Tibial nerve (tissue), 4 donors: ENCODE data around the gene LSG1. TPM values are rescaled to one million over a fixed set of nuclear protein-coding genes. Genes with fewer than 3 reads are reported as not detected.

Experiments used
- DNase-seq, 2 donors: peaks; one replicate each; pipeline ENCODE4 v3.0.0-alpha.2; 2019; ENCODE audit warnings: low spot score in 2 of 2
- H3K27ac ChIP-seq, 4 donors: fragments of 200-600 bp; sonication (generic) in 3 of 4; one replicate each; pipeline ENCODE4 v1.5.1; 2017 to 2019; ENCODE audit warnings: mild to moderate bottlenecking in 1 of 4
- H3K27me3 ChIP-seq, 2 donors: fragments of 200-600 bp; sonication (generic) in 1 of 2; one replicate each; pipeline versions ENCODE4 v1.5.1 to v1.6.0; 2017 to 2019
- H3K36me3 ChIP-seq, 3 donors: fragments of 200-600 bp; sonication (generic); one replicate each; pipeline ENCODE4 v1.5.1; 2018 to 2019
- H3K4me1 ChIP-seq, 4 donors: fragments of 200-600 bp; sonication (generic) in 3 of 4; one replicate each; pipeline ENCODE4 v1.5.1; 2017 to 2019
- H3K4me3 ChIP-seq, 4 donors: fragments of 200-600 bp; sonication (generic) in 3 of 4; one replicate each; pipeline ENCODE4 v1.5.1; 2017 to 2019; ENCODE audit warnings: mild to moderate bottlenecking in 1 of 4, moderate library complexity in 1 of 4
- H3K9me3 ChIP-seq, 4 donors: fragments of 200-600 bp; sonication (generic) in 3 of 4; one replicate each; pipeline ENCODE4 v1.5.1; 2017 to 2019
- EP300 ChIP-seq, 2 donors: sonication (generic); formaldehyde crosslinking; IDR thresholded peaks; one replicate each; pipeline ENCODE4 v1.6.1; 2017; ENCODE audit warnings: antibody characterized with exemption in 2 of 2, mild to moderate bottlenecking in 1 of 2
- POLR2A ChIP-seq, 2 donors: fragments of 450-650 bp; IDR thresholded peaks; one replicate each; pipeline ENCODE4 v1.6.1; 2017; ENCODE audit warnings: antibody characterized with exemption in 2 of 2, mild to moderate bottlenecking in 2 of 2, moderate library complexity in 2 of 2
- WGBS, 2 donors: methylation state at CpG; one replicate each; pipeline ENCODE4 v1.1.5; 2018; 5-methylcytosine and 5-hydroxymethylcytosine counted together
- total RNA-seq, 4 donors: library from RNA; depleted of rRNA; stranded (reverse); fragments of >200 nt; gene quantifications; one replicate each; pipeline ENCODE4 v1.1.0, GENCODE V29; 2016
- TF ChIP-seq, protein P1 (sequence below), 5 experiments: fragments of 200-600 bp in 3 of 5; fragments of 450-650 bp in 2 of 5; sonication (generic) in 3 of 5; IDR thresholded peaks; one replicate each; pipeline ENCODE4 v1.5.1; 2016 to 2019; ENCODE audit warnings: antibody characterized with exemption in 5 of 5, mild to moderate bottlenecking in 3 of 5, moderate library complexity in 2 of 5

Gene LSG1
- total RNA-seq, 4 donors from 2014 or later: 24.9 to 64.5 (median 39.3) TPM

DNA sequence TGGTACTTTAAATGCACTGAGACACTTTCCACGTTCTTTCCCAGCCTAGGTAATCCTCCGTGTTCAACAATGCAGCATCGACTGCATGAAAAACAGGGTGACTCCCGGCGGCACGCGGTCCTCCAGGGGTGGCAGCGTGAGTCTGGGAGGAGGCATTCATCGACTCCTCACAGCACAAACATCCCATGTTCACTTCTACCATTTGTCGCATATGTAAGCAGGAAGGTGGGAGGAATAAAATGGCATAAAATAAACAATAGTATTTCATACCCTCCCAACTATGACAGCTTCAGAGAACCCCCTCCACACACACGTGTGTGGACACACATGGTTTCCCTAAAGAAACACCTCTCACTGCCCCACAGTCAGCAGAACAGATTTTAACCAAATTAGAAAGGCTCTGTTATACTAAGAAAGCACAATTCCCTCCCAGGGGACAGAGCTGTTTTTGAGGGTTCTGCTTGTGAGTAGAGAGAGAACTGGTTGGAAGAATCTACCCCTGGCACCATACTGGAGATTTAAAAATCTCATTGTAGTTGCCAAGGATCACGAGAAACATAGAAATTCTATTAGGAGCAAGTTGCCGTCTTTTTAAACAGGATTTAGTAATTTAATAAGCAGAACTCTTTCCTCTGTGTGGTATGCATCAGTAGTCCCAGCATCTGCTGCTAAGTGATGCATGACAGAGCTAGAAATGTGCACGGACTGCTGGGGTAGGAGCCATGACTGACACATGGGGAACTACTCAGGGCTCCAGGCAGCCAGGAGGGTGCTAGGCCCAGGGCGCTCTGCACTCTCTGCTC is 19.7 kb upstream of the LSG1 start:
- Histone ChIP-seq H3K9me3 (no peaks in the 10 kb centered on the region), H3K36me3 (no peaks in the 10 kb centered on the region), H3K27ac (no peak overlapping the region), H3K27me3 (peaks cover 0 to 14% of the 10 kb centered on the region in 2 donors), H3K4me3 (no peak overlapping the region), H3K4me1 (peaks cover 0 to 46% (median 23%) of the 10 kb centered on the region in 4 donors)
- 57 to 67% methylated on average over 15 of the region's 15 CpGs for WGBS, 2 donors
- no peak for DNase-seq
- TF ChIP-seq POLR2A (IDR thresholded peaks at IDR 0.05) (no peak), EP300 (IDR thresholded peaks at IDR 0.05) (no peak)
- TF ChIP-seq, protein P1, sequence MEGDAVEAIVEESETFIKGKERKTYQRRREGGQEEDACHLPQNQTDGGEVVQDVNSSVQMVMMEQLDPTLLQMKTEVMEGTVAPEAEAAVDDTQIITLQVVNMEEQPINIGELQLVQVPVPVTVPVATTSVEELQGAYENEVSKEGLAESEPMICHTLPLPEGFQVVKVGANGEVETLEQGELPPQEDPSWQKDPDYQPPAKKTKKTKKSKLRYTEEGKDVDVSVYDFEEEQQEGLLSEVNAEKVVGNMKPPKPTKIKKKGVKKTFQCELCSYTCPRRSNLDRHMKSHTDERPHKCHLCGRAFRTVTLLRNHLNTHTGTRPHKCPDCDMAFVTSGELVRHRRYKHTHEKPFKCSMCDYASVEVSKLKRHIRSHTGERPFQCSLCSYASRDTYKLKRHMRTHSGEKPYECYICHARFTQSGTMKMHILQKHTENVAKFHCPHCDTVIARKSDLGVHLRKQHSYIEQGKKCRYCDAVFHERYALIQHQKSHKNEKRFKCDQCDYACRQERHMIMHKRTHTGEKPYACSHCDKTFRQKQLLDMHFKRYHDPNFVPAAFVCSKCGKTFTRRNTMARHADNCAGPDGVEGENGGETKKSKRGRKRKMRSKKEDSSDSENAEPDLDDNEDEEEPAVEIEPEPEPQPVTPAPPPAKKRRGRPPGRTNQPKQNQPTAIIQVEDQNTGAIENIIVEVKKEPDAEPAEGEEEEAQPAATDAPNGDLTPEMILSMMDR (IDR thresholded peaks at IDR 0.05): no peak

DNA sequence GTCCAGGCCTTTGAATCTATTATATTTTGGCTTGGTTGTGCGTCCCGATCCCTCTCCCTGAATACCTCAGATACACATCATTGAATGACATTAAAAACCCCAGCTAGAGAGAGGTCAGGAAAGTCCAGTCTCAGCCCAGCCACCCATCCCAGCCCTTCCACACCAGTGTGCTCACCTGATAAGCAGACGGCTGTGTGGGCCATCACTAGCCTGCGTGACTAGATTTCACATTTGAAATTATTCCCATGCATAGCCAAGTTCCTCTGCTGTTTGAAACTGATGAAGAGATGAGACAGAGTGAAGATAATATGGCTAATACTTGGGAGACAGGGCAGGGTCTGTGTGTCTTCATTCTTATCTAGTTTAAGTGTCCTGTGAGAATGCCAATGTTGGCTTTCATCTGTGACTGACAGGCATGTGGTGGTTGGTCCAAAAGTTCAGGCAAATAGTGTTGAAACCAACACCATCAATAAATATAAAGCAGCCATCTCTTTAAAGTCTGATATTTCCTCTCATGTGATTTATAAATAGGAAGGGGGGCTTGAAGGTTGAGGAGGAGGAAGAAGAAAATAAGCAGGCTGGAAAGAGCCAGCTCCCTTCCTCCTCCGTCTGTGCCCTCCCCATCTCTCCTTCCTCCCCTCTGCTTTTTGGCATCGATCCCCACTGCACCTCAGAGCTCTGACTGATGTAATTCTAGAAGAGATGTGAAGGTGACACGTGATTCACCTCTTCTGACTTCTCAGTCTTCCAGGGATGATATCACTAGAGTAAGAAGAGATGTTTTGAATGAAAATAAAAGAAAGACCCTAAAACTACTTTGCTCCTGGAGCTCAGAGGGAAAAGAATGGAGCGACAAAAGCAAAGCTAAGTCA is 18.7 kb upstream of the LSG1 start:
- 74% methylated on average over 8 of the region's 8 CpGs for WGBS, 2 donors
- Histone ChIP-seq H3K4me1 (peaks cover 0 to 51% (median 23%) of the 10 kb centered on the region in 4 donors), H3K4me3 (no peak overlapping the region), H3K27ac (no peak overlapping the region), H3K36me3 (no peaks in the 10 kb centered on the region), H3K9me3 (no peaks in the 10 kb centered on the region), H3K27me3 (peaks cover 0 to 20% of the 10 kb centered on the region in 2 donors)
- DNase-seq: no peak
- TF ChIP-seq, protein P1 (IDR thresholded peaks at IDR 0.05): no peak
- TF ChIP-seq EP300 (IDR thresholded peaks at IDR 0.05) (no peak), POLR2A (IDR thresholded peaks at IDR 0.05) (no peak)

DNA sequence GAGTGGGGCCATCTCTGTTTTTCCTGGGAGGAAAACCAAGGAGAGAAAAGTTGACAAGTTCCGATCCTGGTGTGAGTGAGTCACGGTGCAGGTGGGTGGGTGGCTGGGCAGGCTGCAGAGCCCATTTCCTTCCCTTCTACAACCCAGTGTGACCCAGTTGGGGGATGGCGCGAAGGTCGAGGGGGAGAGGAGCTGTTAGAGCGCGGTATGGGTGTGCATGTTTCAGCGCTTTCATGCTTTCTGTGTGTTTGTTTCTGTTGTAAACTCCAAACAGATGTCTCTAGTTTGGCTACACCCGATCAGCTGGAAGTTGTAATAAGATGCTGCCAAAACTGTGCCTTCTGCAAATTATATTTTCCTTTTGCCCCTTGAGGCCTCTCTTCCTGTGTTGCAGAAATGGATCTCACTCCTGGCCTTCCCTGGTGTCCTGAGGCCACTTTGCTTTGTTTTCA is 17.5 kb upstream of the LSG1 start:
- DNase-seq: peak in 1 of 2 donors; percentile 11
- Histone ChIP-seq H3K4me3 (peak overlapping the region in 1 of 4 donors; percentile 60), H3K27me3 (peaks cover 0 to 20% of the 10 kb centered on the region in 2 donors), H3K9me3 (no peaks in the 10 kb centered on the region), H3K27ac (peak overlapping the region in 3 of 4 donors; percentile 15 to 71 (median 52)), H3K4me1 (peaks cover 0 to 63% (median 23%) of the 10 kb centered on the region in 4 donors), H3K36me3 (no peaks in the 10 kb centered on the region)
- 43 to 64% methylated on average over 9 of the region's 9 CpGs for WGBS, 2 donors
- TF ChIP-seq POLR2A (IDR thresholded peaks at IDR 0.05) (no peak), EP300 (IDR thresholded peaks at IDR 0.05) (peak in 1 of 2 donors; percentile 22)
- TF ChIP-seq, protein P1 (IDR thresholded peaks at IDR 0.05): no peak

DNA sequence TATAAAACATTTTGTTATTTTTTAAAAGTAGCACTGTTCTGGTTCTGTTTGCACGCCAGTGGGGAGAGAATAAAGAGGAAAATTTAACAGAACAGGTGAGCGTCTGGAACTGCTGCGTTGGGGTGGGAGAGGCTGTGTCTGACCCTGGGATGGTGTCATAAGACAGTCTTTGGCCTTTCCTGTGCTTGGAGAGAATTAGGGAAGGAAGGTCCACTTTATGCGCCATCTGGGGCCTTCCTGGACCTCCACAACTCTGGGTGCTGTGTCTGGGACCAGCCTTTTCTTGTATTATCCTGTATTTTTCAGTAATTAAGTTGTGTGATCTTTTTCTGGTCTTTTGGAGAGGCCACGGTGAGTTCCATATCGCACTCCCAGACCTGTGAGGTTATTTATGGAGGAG is 17.0 kb upstream of the LSG1 start:
- DNase-seq: no peak
- Histone ChIP-seq H3K4me3 (peak overlapping the region in 2 of 4 donors; percentile 15 to 60), H3K27me3 (peaks cover 0 to 20% of the 10 kb centered on the region in 2 donors), H3K36me3 (no peaks in the 10 kb centered on the region), H3K9me3 (no peaks in the 10 kb centered on the region), H3K4me1 (peaks cover 0 to 63% (median 23%) of the 10 kb centered on the region in 4 donors), H3K27ac (peak overlapping the region in 3 of 4 donors; percentile 15 to 71 (median 52))
- 66 to 67% methylated on average over 6 of the region's 6 CpGs for WGBS, 2 donors
- TF ChIP-seq, protein P1 (IDR thresholded peaks at IDR 0.05): no peak
- TF ChIP-seq EP300 (IDR thresholded peaks at IDR 0.05) (no peak), POLR2A (IDR thresholded peaks at IDR 0.05) (no peak)
